Measurements from ENCODE around the gene SLC37A2. TPM values are rescaled to one million over a fixed set of nuclear protein-coding genes. Genes with fewer than 3 reads are reported as not detected.

Gene SLC37A2
- total RNA-seq, 6 donors from 2014 or later, result 3.5 to 32.5 (median 19.1) TPM

DNA sequence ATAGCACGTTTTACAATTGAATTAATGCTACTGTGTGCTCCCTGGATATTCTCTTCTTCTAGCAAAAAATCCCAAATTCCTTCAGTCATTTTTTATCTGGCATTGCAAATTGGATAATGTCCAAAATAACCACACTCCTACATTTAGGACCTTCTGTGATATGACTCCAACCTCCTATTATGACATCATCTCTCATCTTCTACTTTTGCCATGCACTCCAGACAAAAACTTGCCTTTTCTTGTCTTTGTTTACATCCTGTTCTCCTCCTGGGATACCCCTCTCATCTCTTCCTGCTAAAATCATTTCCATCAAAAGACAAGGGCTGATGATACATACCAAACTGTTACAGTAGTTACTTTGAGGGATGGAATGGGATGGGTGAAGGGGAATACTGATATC, 69.0 kb downstream of the SLC37A2 start:
- no peaks in the 10 kb centered on the region for H3K4me1 ChIP-seq
- WGBS, 2 donors, result 85 to 87% methylated on average over 1 of the region's 1 CpG
- H3K27ac ChIP-seq, result no peak overlapping the region
- H3K27me3 ChIP-seq, result no peaks in the 10 kb centered on the region
- H3K4me3 ChIP-seq, result no peak overlapping the region
- ATAC-seq (ENCODE audit: low FRiP score in 2 of 2) (no peak), DNase-seq (no peak)
- H3K36me3 ChIP-seq, result no peaks in the 10 kb centered on the region
- no peaks in the 10 kb centered on the region for H3K9me3 ChIP-seq
- TF ChIP-seq EP300 (IDR thresholded peaks at IDR 0.05) (no peak), POLR2A (IDR thresholded peaks at IDR 0.05) (no peak), POLR2AphosphoS5 (IDR thresholded peaks at IDR 0.05) (no peak)
- TF ChIP-seq, protein P1, sequence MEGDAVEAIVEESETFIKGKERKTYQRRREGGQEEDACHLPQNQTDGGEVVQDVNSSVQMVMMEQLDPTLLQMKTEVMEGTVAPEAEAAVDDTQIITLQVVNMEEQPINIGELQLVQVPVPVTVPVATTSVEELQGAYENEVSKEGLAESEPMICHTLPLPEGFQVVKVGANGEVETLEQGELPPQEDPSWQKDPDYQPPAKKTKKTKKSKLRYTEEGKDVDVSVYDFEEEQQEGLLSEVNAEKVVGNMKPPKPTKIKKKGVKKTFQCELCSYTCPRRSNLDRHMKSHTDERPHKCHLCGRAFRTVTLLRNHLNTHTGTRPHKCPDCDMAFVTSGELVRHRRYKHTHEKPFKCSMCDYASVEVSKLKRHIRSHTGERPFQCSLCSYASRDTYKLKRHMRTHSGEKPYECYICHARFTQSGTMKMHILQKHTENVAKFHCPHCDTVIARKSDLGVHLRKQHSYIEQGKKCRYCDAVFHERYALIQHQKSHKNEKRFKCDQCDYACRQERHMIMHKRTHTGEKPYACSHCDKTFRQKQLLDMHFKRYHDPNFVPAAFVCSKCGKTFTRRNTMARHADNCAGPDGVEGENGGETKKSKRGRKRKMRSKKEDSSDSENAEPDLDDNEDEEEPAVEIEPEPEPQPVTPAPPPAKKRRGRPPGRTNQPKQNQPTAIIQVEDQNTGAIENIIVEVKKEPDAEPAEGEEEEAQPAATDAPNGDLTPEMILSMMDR (IDR thresholded peaks at IDR 0.05), result no peak

DNA sequence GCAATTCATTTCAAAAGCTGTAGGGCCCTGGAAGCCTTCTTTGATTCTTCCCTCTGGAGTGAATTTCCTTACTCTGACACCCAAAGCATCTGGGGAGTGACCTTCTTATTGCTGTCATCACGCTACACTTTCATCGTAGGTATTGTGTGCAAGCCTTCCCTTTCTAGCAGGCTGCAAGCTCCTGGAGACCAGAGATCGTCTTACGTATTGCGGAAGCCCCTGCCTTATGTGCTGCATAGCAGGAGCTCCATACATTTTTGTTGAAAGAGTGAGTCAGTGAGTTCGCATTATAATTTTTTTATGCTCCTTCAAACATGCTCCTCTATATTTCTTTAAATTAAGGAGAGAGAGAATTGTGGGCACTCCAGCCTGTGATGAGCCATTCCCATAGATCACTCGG, 69.5 kb downstream of the SLC37A2 start:
- DNase-seq (no peak), ATAC-seq (ENCODE audit: low FRiP score in 2 of 2) (no peak)
- no peak overlapping the region for H3K27ac ChIP-seq
- no peaks in the 10 kb centered on the region for H3K27me3 ChIP-seq
- no peaks in the 10 kb centered on the region for H3K9me3 ChIP-seq
- no peaks in the 10 kb centered on the region for H3K4me1 ChIP-seq
- WGBS, 2 donors, result 92 to 93% methylated on average over 7 of the region's 7 CpGs
- no peaks in the 10 kb centered on the region for H3K36me3 ChIP-seq
- H3K4me3 ChIP-seq, result no peak overlapping the region
- TF ChIP-seq POLR2A (IDR thresholded peaks at IDR 0.05) (no peak), EP300 (IDR thresholded peaks at IDR 0.05) (no peak)

DNA sequence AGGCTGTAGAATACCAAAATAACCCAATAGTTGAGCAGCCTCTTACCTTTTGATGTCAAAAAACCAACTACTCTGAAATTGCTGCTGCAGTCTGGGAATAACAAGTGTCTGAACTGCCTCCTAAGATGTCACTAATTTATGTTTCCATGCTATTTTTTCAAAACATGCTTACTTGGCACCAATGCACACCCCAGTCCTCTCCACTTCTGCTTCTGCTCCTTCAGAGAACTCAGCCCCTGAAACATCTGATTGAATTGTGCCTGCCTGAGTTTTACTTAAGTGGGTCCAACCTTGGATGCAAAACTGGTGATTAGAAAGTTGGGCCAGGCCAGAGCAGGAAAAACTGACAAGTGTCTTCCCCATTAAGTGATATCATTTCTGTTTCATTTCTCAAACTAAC, 72.9 kb downstream of the SLC37A2 start:
- DNase-seq (no peak), ATAC-seq (ENCODE audit: low FRiP score in 2 of 2) (no peak)
- Histone ChIP-seq H3K9me3 (no peaks in the 10 kb centered on the region), H3K4me3 (no peak overlapping the region), H3K36me3 (no peaks in the 10 kb centered on the region), H3K27me3 (no peaks in the 10 kb centered on the region), H3K4me1 (no peaks in the 10 kb centered on the region), H3K27ac (no peak overlapping the region)
- TF ChIP-seq POLR2A (IDR thresholded peaks at IDR 0.05), result no peak
- TF ChIP-seq, protein P1 (IDR thresholded peaks at IDR 0.05), result no peak
- TF ChIP-seq EP300 (IDR thresholded peaks at IDR 0.05), result no peak
- TF ChIP-seq POLR2AphosphoS5 (IDR thresholded peaks at IDR 0.05), result no peak

DNA sequence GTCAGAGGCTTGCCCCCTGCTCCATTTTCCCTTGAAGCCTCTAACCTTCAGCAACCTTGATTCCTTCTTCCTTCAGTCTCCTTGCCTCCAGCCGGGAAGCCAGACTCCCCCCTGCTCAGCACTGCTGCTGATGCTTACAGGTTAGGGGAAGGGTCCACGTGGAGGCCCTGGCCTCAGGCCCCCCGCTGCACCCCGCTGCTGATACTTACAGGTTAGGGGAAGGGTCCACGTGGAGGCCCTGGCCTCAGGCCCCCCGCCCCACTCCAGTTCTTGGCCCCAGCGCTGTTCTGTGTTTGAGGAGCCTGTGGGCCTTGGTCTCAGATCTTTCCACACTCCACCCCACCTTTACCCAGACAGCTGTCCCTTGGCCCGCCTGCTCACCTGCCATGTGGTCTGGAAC, 75.9 kb downstream of the SLC37A2 start:
- TF ChIP-seq EP300 (IDR thresholded peaks at IDR 0.05) (no peak), POLR2A (IDR thresholded peaks at IDR 0.05) (no peak), POLR2AphosphoS5 (IDR thresholded peaks at IDR 0.05) (no peak)
- TF ChIP-seq, protein P1 (IDR thresholded peaks at IDR 0.05), result no peak

DNA sequence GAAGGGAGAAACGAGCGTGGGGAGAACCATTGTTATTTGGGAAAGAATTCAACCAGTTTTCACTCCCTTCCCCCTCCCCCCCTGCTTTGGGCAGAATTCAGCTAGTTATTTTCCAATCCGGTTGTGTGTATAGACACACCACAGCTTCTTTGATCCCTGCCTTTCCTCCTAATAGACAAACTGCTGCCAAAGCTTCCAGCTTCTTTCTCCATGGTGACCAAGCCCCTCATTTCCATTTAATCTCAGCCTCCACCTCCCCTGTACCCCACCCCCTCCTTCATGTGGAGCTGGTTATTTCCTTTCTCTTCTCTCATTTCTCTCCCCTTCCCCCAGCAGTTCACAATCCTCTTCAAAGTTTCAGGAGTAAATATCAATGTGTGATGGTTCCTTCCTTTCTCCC, 76.7 kb downstream of the SLC37A2 start:
- TF ChIP-seq POLR2AphosphoS5 (IDR thresholded peaks at IDR 0.05) (no peak), EP300 (IDR thresholded peaks at IDR 0.05) (no peak), POLR2A (IDR thresholded peaks at IDR 0.05) (no peak)
- TF ChIP-seq, protein P1 (IDR thresholded peaks at IDR 0.05), result no peak
- Histone ChIP-seq H3K4me1 (peaks cover 0 to 7% (median 6%) of the 10 kb centered on the region in 4 donors), H3K9me3 (no peaks in the 10 kb centered on the region), H3K4me3 (no peak overlapping the region), H3K36me3 (no peaks in the 10 kb centered on the region), H3K27me3 (no peaks in the 10 kb centered on the region), H3K27ac (no peak overlapping the region)
- WGBS, 2 donors, result 69 to 76% methylated on average over 3 of the region's 3 CpGs
- ATAC-seq (ENCODE audit: low FRiP score in 2 of 2) (no peak), DNase-seq (no peak)

More for the DNA sequence above, 75.9 kb downstream of the SLC37A2 start:
- no peak overlapping the region for H3K4me3 ChIP-seq
- H3K27ac ChIP-seq, result no peak overlapping the region
- WGBS, 2 donors, result 77 to 81% methylated on average over 8 of the region's 8 CpGs
- ATAC-seq (ENCODE audit: low FRiP score in 2 of 2), result no peak
- no peaks in the 10 kb centered on the region for H3K9me3 ChIP-seq
- H3K36me3 ChIP-seq, result no peaks in the 10 kb centered on the region
- DNase-seq, result peak in 1 of 2 donors; percentile 71
- H3K27me3 ChIP-seq, result no peaks in the 10 kb centered on the region
- peaks cover 0 to 7% (median 6%) of the 10 kb centered on the region in 4 donors for H3K4me1 ChIP-seq

Other genes starting within 250 kb of the SLC37A2 start
- gene ROBO3, start 197.9 kb upstream of the SLC37A2 start, total RNA-seq, result 10 to 100 TPM in 2 of 6 donors, 1 to 10 TPM in 4; 6.4 to 40.9 (median 7.5) TPM
- gene ROBO4, start 165.4 kb upstream of the SLC37A2 start, total RNA-seq, result 100 to 1,000 TPM in 2 of 6 donors, 10 to 100 TPM in 4; 17.3 to 111 (median 50.2) TPM
- not detected for gene HEPN1, start 144.1 kb upstream of the SLC37A2 start, total RNA-seq
- gene HEPACAM, start 127.3 kb upstream of the SLC37A2 start, total RNA-seq, result under 1 TPM in 1 of 6 donors, not detected in 5; 0.14 TPM
- gene CCDC15, start 109.1 kb upstream of the SLC37A2 start, total RNA-seq, result 1 to 10 TPM in 4 of 6 donors, under 1 TPM in 2; 0.89 to 3.1 (median 1.2) TPM
- 10 to 100 TPM; 11.1 to 25.1 (median 17.3) TPM for gene TMEM218, start 48.3 kb downstream of the SLC37A2 start, total RNA-seq
- 10 to 100 TPM in 2 of 6 donors, 1 to 10 TPM in 4; 2.9 to 15.5 (median 8.4) TPM for gene PKNOX2, start 101.4 kb downstream of the SLC37A2 start, total RNA-seq

Data from upper lobe of left lung (tissue), 6 donors.